GM19452 (cell line): ENCODE measurements around the gene HSPA1B.
"Not testable (repeated sequence)": the region's sequence is repeated elsewhere in the genome, so short reads cannot be mapped to it uniquely, and the experiment has no call there.

Experiments used
- ATAC-seq: cut with Tn5 transposase; IDR thresholded peaks from one replicate; pipeline ENCODE4 v1.9.1; 2021; ENCODE audit not compliant: unreplicated experiment

The HSPA1B gene

DNA sequence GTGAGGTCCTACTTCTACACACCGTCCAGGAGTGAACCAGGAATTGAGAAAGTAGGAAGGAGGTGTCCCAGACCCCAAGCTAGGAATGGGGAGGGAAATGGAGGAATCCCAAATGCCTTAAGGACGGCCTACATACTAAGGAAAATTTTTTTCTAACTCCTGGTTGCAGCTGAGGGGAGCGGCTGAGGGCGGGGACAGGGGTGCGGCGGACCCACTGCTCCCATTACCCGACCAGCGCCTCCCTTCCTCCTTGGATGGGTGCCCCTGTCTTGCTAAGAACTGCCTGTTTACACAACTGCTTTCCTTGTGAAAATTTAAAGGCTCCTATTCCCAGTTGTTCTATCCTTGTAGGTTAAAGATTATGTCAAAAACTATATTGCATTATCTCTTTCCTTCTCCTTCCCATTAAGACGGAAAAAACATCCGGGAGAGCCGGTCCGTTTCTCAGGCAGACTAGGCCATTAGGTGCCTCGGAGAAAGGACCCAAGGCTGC, 699 bp upstream of the HSPA1B start:
- no peak for ATAC-seq

DNA sequence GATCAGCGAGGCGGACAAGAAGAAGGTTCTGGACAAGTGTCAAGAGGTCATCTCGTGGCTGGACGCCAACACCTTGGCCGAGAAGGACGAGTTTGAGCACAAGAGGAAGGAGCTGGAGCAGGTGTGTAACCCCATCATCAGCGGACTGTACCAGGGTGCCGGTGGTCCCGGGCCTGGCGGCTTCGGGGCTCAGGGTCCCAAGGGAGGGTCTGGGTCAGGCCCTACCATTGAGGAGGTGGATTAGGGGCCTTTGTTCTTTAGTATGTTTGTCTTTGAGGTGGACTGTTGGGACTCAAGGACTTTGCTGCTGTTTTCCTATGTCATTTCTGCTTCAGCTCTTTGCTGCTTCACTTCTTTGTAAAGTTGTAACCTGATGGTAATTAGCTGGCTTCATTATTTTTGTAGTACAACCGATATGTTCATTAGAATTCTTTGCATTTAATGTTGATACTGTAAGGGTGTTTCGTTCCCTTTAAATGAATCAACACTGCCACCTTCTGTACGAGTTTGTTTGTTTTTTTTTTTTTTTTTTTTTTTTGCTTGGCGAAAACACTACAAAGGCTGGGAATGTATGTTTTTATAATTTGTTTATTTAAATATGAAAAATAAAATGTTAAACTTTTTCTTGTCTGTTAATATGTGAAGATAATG, 2.2 kb downstream of the HSPA1B start:
- no peak for ATAC-seq

DNA sequence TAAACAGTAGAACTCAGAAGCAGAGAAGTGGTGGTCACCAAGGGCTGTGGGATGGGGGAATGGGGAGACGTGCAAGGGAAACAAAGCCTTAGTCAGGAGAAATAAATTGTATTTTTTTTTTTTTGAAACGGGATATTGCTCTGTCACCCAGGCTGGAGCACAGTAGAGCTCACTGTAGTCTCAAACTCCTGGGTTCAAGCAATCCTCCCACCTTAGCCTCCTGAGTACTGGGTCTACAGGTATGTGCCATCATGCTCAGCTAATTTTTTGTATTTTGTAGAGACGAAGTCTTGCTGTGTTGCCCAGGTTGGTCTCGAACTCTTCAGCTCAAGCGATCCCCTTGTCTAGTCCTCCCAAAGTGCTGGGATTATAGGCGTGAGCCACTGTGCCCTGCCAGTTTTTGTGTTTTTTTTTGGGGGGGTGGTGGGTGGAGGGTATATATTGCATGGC, 3.4 kb downstream of the HSPA1B start:
- ATAC-seq = no peak

DNA sequence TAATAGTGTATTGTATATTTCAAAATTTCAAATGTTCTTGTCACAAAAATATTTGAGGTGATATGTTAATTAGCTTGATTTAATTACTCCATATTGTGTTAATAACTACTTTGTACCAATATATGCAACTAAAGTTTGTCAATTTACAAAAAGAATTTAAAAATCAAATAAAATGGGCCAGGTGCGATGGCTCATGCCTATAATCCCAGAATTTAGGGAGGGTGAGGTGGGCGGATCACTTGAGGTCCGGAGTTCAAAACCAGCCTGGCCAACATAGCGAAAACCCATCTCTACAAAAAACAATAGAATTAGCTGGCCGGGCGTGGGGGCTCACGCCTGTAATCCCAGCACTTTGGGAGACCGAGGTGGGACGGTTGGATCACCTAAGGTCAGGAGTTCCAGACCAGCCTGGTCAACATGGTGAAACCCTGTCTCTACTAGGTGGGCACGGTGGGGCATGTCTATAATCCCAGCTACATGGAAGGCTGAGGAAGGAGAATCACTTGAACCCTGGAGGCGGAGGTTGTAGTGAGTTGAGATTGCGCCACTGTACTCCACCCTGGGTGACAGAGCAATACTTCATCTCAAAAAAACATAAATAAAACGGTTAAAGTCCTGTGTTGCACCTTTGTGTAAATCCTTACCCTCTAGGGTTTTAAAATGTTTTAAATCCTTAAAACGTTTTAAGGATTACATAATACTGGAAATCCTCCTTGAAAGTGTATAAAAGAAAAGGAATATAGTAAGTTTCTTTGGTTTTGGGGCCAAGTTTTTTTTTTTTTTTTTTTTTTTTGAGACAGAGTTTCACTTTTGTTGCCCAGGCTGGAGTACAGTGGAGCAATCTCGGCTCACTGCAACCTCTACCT, 4.0 kb downstream of the HSPA1B start:
- no peak for ATAC-seq

DNA sequence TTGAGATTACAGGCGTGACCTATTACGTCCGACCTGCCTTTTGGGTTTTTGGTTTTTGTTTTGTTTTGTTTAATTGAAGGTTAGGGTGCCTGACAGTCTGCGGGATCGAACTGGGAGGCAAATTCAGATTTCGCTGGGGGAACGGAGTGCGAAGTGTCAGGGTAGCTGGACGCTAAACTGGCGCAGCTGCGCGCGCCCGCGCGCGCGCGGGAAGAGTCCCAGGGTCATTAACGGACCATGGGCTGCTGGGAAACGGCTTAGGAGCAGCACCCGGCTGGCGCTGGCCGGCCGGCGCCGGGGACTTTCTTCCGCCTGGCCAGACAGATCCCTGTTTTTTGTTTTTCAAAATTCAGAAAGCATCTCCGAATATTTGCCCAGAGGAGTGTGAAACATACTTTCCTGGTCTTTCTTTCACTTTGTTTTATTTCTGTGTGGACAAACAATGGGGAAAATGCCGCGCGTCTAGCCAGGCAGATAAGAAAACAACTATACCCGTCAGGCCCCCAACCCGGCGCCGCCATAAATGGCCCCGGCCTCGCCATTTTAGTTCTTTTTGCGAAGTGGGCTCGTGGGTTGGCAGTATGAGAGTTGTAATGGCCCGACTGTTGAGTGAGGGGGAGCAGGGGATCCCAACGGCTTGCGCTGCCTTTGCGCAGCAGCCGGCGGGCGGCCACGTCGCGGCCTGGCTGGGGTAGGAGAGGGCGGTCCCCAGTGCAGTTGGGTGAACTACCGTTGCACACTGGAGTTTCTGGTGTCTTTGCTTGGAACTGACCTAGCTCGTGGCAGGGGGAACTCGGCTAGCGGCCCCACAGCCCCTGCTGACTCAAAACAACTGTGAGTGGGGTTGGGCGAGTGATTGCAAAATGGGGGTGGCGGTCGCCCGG, 7.1 kb downstream of the HSPA1B start:
- ATAC-seq = peak; percentile 45

DNA sequence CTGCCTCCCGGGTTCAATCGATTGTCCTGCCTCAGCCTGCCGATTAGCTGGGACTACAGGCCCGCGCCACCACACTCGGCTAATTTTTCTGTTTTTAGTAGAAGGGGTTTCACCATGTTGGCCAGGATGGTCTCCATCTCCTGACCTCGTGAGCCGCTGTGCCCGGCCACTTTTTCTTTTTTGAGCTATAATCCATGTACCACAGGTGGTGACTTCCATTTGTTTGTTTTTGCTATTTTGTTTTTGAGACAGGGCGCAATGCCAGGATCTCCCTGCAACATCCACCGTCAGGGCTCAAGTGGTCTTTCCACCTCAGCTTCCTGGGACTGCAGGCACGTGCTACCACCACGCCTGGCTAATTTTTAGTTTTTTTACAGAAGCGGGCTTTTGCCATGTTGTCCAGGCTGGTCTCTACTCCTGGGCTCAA, 8.5 kb downstream of the HSPA1B start:
- ATAC-seq = no peak

DNA sequence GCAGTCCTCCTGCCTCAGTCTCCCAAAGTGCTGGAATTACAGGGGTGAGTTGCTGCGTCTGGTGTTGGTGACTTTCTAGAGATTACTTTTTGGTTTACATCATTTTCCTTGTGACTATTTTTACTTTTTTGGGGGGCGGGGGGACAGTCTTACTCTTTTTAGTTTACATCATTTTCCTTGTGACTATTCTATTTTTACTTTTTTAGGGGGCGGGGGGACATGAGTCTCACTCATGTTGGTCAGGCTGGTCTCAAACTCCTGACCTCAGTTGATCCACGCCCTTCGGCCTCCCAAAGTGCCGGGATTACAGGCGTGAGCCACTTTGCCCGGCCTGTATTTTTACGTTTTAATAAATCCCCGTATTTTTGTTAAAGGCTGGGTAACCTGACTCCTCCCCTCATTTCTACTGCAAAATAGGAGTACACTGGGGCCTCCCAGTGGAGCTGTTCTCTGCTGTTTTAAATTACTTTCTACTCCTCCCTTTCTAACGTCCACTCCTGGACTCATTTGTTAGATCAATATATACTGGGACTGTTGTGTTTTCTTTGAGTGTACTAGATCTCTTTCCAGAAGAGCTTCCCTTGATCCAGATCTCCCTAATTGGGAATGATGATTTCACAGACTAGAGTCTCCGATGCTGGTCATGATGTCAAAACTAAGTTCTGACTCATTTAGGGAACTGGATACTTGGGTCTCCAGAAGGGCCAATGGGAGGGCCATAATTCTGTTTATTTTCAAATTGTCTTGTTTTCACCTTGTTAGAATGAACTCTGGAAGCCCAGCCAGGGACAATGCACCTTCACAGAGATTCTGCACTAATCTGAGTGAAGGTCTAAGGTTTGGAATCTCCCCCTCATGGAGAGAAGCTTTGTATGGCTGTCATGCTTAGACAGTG, 9.2 kb downstream of the HSPA1B start:
- ATAC-seq = no peak

DNA sequence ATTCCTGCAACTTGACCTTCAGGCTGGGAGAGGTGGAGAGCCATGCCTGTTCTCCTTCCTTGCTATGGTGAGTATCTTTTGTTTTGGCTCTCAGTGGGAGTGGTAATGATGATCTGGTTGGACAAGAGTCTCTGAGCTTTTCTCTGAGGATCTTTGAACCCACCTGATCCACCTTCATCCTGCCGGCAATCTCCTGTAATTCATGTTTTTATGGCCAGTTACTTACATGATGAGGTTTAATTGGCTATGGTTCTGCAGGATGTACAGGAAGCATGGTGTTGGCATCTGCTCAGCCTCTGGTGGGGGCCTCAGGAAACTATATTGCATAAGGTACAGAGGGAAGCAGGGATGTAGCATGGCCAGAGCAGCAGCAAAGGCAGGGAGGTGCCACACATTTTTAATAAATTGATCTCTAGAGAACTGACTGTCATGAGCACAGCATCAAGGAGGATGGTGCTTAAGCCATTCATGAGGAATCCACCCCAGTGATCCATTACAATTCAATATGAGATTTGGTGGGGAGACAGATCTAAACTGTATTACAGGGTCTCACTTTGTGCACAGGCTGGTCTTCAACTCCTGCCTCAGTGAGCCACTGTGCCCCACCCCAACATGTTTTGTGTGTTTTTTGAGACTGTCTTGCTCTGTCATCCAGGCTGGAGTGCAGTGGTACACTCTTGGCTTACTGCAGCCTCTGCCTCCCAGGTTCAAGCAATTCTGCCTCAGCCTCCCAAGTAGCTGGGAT, 10.0 kb downstream of the HSPA1B start:
- no peak for ATAC-seq

DNA sequence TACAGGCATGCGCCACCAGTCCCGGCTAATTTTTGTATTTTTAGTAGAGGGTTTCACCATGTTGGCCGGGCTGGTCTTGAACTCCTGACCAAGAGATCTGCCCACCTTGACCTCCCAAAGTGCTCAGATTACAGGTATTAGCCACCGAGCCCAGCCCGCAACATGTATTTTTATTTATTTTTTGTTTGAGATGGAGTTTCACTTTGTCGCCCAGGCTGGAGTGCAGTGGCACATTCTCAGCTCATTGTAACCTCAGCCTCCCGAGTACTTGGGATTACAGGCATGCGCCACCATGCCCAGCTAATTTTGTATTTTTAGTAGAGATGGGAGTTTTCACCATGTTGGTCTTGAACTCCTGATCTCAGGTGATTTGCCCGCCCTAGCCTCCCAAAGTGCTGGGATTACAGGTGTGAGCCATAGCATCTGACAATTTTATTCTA, 10.6 kb downstream of the HSPA1B start:
- not testable (repeated sequence) for ATAC-seq

DNA sequence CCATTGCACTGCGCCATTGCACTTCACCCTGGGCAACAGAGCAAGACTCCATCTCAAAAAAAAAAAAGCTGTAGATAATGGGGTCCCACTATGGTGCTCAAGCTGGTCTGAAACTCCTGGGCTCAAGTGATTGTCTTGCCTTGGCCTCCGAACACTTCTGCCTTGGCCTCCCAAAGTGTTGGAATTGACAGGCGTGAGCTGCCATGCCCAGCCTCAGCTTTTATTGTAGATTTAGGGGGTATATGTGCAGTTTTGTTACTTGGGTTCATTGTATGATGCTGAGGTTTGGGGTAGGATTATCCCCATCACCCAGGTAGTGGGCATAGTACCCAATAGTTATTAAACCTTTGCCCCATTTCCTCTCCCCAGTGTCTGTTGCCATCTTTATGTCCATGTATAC, 11.4 kb downstream of the HSPA1B start:
- no peak for ATAC-seq

DNA sequence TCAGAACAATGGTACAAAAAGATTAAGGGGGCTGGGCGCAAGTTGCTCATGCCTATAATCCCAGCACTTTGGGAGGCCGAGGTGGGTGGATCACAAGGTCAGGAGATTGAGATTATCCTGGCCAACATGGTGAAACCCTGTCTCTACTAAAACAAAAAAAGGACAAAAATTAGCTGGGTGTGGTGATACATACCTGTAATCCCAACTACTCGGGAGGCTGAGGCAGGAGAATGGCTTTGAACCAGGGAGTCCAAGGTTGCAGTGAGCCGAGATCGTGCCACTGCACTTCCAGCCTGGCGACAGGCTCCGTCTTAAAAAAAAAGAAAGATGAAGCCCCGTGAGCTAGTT, 12.2 kb downstream of the HSPA1B start:
- ATAC-seq = not testable (repeated sequence)

DNA sequence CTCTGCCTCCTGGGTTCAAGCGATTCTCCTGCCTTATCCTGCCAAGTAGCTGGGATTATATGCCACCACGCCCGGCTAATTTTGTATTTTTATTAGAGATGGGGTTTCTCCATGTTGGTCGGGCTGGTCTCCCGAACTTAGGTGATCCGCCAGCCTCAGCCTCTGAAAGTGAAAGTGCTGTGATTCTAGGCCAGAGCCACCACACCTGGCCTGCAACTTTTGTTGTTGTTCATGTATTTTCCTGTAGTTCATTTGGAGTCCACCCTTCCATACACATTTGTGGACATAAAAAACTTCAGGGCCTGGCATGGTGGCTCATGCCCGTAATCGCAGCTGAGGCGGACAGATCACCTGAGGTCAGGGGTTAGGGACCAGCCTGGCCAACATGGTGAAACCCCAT, 14.5 kb downstream of the HSPA1B start:
- no peak for ATAC-seq

DNA sequence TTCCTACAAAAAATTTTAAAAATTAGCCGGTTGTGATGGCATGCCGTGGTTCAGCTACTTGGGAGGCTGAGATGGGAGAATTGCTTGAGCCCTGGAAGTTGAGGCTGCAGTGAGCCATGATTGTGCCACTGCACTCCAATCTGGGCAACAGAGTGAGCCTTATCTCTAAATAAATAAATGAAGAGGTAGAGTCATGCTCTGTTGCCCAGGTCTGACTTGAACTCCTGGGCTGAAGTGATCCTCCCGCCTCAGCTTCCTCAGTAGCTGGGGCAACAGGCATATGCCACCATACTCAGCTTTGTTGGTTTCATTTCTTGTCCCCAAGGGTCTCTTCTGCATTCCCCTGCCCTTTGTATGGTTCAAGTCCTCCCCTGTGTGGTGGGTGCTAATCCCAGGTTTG, 17.0 kb downstream of the HSPA1B start:
- ATAC-seq = no peak

DNA sequence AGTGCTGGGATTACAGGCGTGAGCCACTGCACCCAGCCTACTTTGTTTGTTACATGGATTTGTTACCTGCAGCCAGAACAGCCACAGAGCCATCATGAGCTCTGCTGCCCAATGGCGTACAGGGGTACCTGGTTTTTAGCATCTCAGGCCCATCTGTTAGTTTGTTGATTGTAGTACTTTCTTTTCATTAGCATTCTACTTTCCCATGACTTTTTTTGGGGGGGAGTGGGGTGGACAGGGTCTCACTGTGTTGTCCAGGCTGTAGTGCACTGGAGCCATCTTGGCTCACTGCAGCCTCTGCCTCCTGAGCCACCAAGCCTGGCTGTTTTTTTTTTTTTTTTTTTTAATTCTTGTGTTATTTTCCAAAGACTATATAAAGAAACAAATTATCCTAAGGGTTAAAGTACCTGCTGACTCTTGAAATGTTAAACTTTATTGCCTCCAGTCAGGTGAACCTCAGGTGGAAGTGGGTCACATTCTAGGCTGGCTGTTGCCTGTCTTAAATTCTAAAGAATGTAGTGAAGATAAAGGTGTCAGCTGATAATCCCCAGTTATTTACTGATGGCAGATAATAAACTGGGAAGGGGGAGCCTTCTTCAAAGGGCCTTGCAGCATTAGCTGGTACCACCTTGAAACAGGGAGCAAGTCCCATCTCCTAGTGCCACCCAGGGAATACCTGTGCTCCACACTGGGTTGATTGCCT, 19.9 kb downstream of the HSPA1B start:
- no peak for ATAC-seq

DNA sequence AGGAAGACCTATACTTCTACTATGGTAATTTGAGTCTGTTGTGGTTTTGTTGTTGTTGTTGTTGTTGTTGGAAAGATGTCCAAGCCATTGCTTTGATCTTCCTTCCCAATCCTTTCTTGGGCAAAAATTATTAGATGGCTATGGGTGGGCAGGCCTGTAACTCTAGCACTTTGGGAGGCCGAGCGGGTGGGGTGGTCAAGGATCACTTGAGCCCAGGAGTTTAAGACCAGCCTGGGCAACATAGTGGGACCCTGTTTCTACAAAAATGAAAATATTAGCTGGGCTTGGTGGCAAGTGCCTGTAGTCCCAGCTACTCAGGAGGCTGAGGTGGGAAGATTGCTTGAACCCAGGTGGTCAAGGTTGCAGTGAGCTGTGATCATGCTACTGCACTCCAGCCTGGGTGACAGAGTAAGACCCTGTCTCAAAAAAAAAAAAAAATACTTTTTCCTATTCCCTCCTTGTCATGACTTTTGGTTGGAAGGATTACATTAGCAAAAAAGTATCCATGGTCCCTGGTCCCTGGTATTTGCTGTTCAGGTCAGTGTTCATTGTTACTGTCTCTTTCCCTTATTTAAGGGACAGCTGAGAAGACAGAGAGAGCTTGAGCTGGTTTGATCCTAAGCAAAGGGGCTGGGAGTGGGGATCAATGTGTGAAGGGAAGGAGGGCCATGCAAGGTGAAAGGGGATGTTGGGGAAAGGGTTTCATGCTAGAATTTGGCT, 23.4 kb downstream of the HSPA1B start:
- no peak for ATAC-seq

DNA sequence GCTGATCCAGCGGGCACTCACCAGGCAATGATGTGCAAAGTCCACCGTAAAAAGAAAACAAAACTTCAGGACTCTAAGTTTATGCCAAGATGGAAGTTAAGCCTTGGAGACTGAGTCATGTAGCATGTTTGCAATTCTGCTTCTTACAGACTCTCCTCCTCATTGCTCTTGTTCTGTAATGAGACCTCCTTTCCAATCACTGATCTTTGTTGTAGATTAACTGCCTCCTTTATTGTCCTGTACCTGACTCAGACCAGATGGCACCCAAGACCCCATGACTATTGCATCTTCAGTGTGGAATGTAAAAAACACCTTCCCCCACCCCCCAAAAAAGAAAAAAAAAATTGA, 23.9 kb downstream of the HSPA1B start:
- ATAC-seq = no peak

DNA sequence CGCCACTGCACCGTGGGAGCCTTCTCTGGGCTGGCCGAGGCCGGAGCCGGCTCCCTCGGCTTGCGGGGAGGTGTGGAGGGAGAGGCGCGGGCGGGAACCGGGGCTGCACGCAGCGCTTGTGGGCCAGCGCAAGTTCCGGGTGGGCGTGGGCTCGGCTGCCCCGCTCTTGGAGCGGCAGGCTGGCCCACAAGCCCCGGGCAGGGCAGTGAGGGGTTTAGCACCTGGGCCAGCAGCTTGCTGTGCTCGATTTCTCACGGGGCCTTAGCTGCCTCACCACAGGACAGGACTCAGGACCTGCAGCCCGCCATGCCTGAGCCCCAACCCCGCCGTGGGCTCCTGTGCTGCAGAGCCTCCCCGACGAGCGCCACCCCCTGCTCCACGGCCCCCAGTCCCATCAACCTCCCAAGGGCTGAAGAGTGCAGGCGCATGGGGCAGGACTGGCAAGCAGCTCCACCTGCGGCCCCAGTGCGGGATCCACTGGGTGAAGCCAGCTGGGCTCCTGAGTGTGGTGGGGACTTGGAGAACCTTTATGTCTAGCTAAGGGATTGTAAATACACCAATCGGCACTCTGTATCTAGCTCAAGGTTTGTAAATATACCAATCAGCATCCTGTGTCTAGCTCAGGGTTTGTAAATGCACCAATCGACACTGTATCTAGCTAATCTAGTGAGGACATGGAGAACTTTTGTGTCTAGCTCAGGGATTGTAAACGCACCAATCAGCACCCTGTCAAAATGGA, 24.6 kb downstream of the HSPA1B start:
- not testable (repeated sequence) for ATAC-seq

DNA sequence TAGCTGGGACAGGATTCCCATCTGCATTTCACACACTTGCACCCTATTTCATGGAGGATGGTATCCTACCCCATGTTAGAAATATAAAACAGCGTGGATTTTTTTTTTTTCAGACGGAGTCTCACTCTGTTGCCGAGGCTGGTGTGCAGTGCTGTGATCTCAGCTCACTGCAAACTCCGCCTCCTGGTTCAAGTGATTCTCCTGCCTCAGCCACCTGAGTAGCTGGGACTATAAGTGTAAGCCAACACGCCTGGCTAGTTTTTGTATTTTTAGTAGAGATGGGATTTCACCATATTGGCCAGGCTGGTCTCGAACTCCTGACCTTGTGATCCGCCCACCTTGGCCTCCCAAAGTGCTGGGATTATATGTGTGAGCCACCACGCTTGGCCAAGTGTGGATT, 30.2 kb downstream of the HSPA1B start:
- not testable (repeated sequence) for ATAC-seq
